Hindlimb muscle (tissue), 1 donor: Measurements from ENCODE around the gene UHMK1. TPM values are rescaled to one million over a fixed set of nuclear protein-coding genes. Genes with fewer than 3 reads are reported as not detected.

Experiments
- DNase-seq: peaks from one replicate; pipeline ENCODE4 v3.0.0-alpha.2; 2013
- polyA plus RNA-seq: library from polyadenylated mRNA; unstranded; fragments of 120-200 nt; gene quantifications from one replicate; pipeline ENCODE4 v1.2.1, GENCODE V29; 2013; ENCODE audit not compliant: insufficient read length

Gene UHMK1
- polyA plus RNA-seq, 1 donor = 25.2 TPM

- DNase-seq = no peak
These were observed 32.8 kb downstream of the UHMK1 start for GRCh38 chr1:162530307-162530987.

GRCh38 chr1:162530988-162531319, 33.3 kb downstream of the UHMK1 start:
- no peak for DNase-seq

- DNase-seq = no peak
These were observed 37.9 kb downstream of the UHMK1 start for GRCh38 chr1:162535501-162535900.

GRCh38 chr1:162536511-162536910, 38.9 kb downstream of the UHMK1 start:
- no peak for DNase-seq

GRCh38 chr1:162537216-162537615, 39.6 kb downstream of the UHMK1 start:
- DNase-seq = no peak

GRCh38 chr1:162538815-162539431, 41.3 kb downstream of the UHMK1 start:
- no peak for DNase-seq

- peak; percentile 81 for DNase-seq
These were observed 44.1 kb downstream of the UHMK1 start for GRCh38 chr1:162541619-162542141.

- no peak for DNase-seq
These were observed 45.6 kb downstream of the UHMK1 start for GRCh38 chr1:162543228-162543627.

- no peak for DNase-seq
These were observed 50.6 kb downstream of the UHMK1 start for GRCh38 chr1:162548170-162548569.

- DNase-seq = no peak
These were observed 51.4 kb downstream of the UHMK1 start for GRCh38 chr1:162549001-162549400.

- DNase-seq = no peak
These were observed 53.3 kb downstream of the UHMK1 start for GRCh38 chr1:162550925-162551324.

- DNase-seq = peak; percentile 19
These were observed 54.5 kb downstream of the UHMK1 start for GRCh38 chr1:162551969-162552683.

GRCh38 chr1:162552684-162553252, 55.1 kb downstream of the UHMK1 start:
- no peak for DNase-seq

GRCh38 chr1:162554258-162554657, 56.6 kb downstream of the UHMK1 start:
- no peak for DNase-seq

- no peak for DNase-seq
These were observed 59.9 kb downstream of the UHMK1 start for GRCh38 chr1:162557536-162557935.

GRCh38 chr1:162560303-162561036, 62.9 kb downstream of the UHMK1 start:
- no peak for DNase-seq

GRCh38 chr1:162561037-162561615, 63.5 kb downstream of the UHMK1 start:
- DNase-seq = peak; percentile 98

GRCh38 chr1:162561616-162562469, 64.2 kb downstream of the UHMK1 start, which contains the start of gene UAP1:
TSS of gene UAP1 (plus strand) at chr1:162561722. CDS start at chr1:162566069, 4,347 bp downstream.
- peak; percentile 42 for DNase-seq

GRCh38 chr1:162562470-162562828, 64.8 kb downstream of the UHMK1 start:
- peak; percentile 36 for DNase-seq

- DNase-seq = no peak
These were observed 67.2 kb downstream of the UHMK1 start for GRCh38 chr1:162564762-162565218.

- DNase-seq = no peak
These were observed 67.8 kb downstream of the UHMK1 start for GRCh38 chr1:162565460-162565859.
